HG02610 (cell line): ENCODE data around the gene TINAGL1.

Source experiments
- ATAC-seq: cut with Tn5 transposase; IDR thresholded peaks from one replicate; pipeline ENCODE4 v1.9.1; 2021; ENCODE audit warnings: mild to moderate bottlenecking, moderate library complexity; ENCODE audit not compliant: unreplicated experiment

TINAGL1 gene, protein sequence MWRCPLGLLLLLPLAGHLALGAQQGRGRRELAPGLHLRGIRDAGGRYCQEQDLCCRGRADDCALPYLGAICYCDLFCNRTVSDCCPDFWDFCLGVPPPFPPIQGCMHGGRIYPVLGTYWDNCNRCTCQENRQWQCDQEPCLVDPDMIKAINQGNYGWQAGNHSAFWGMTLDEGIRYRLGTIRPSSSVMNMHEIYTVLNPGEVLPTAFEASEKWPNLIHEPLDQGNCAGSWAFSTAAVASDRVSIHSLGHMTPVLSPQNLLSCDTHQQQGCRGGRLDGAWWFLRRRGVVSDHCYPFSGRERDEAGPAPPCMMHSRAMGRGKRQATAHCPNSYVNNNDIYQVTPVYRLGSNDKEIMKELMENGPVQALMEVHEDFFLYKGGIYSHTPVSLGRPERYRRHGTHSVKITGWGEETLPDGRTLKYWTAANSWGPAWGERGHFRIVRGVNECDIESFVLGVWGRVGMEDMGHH

DNA sequence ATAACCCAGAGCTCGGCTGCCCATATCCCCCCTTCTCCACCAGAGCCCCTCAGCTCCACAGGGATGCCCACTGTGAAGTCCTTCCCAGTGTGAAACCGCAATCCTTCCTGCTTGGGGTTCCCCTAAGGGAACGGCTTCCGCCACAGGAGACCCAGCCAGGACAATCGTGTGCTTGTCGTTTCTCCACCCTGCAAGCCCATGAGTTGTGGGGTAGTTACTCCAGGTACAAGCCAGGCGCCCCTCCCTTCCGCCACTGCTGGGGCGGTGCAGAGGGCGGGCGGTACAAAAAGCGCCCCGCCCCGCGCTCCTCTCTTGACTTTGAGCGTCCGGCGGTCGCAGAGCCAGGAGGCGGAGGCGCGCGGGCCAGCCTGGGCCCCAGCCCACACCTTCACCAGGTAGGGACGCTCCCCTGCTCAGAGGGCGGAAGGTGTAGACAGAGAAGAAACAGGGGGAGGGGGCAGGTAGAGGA, at the start of gene TINAGL1:
TINAGL1 (plus strand) TSS at position 315 of the 469 bp plus-strand sequence. CDS start 634 bp downstream, outside the sequence.
- no peak for ATAC-seq

DNA sequence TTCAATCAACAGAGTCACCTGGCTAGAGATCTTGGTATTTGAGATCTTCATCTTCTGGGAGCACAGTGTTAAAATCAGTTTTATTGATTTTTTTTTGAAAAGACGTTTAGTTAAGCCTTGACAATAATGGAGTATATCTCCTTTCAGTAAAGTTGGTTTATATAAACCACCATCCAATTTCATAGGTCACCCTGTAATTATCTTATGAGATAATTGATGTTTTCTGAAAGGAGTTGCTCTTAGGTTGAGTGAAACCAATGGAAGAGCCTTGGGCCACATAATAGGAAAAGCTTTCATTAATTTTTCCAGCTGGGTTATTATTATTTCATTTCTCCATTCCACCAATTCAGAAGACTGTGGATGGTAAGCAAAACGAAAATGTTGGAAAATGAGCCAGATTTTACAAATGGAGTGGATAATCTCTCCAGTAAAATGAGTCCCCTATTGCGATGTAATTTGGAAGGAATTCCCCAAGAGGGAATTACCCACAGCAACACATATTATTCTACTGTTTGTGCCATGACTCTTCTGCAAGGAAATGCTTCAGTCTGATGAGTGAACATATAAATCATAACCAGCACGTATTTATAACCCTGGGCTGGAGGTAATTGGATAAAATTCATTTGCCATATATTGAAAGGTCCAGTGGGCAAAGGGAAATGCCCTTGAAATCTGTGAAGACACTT, 46.2 kb upstream of the TINAGL1 start:
- no peak for ATAC-seq

DNA sequence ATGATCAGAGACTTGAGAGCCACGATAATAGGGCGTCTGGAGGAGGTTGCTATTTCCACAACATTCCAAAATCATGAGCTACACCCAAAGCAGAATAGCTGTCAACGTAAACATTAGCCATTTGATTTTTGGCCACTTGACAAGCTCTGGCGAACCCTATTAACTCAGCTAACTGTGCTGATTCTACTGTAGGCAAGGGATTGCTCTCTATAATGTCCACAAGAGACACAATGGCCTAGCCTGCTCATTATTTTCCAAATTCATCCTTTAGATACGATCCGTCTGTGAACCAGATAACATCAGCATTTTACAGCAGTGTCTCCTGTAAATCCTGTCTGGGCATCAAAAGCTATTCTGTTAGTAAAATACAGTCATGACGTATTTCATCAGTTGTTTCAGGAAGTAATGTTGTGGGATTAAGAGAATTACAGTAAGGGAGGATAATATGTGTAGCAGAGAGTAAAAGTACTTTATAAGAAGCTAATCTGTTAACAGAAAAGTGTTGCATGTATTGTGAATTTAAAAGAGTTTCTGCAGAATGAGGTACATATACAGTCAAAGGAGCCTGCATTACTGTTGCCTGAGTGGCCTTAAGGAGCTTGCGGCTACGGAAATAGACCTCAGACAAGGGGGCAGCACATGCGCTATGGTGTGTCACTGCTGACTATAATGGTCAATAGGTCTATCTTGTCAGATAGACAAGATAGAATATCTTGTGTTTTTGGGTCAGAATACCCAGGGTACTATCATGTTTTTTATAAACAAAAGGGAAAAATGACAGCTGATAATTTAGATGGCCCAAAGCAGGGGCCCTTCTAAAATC, 44.9 kb upstream of the TINAGL1 start:
- no peak for ATAC-seq

DNA sequence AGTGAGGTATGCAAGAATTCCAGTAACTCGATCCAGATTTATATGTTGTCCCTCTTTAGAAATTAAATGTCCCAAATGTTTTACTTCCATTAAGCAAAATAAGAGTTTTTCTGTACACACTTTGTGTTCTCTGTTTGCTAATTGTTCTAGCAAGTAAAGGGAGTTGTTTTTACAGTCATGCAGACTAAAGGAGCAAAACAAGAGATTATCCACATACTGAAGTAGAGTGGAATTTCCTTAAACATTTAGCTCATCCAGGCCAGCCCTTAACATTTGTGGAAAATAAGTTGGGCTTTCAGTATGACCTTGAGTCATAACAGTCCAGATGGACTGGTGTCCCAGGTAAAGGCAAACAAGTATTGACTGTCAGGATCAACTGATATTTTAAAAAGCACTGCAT, 44.1 kb upstream of the TINAGL1 start:
- no peak for ATAC-seq

DNA sequence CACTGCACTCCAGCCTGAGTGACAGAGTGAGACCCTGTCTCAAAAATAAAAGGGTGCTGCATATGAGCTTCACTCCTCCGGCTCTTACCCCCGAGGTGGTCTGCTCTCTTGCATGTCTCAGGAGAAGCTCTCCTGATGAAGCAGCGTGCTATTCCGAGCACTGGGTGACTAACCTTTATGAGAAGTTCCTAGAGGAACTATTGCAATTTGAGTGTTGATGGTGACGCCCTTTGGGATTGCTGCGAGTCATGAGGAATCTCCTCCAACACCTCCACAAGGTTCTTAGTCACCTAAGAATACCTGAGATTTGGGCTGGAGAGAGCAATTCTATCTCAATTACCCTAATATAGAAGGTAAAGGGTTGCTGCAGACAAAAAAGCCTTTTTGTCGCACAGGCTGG, 40.8 kb upstream of the TINAGL1 start:
- no peak for ATAC-seq

DNA sequence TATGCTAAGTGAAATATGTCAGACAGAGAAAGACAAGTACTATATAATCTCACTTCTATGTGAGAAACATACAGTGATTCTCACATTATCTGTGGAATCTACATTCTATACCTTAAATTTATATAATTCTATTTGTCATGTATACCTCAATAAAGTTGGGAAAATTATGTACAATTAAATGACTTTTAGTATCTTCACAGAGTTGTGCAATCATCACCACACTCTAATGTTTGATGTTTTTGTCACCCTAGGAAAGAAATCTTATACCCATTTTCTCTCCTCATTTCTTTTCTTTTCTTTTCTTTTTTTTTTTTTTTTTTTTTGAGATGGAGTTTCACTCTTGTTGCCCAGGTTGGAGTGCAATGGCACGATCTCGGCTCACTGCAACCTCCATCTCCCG, 37.0 kb upstream of the TINAGL1 start:
- ATAC-seq, result no peak

DNA sequence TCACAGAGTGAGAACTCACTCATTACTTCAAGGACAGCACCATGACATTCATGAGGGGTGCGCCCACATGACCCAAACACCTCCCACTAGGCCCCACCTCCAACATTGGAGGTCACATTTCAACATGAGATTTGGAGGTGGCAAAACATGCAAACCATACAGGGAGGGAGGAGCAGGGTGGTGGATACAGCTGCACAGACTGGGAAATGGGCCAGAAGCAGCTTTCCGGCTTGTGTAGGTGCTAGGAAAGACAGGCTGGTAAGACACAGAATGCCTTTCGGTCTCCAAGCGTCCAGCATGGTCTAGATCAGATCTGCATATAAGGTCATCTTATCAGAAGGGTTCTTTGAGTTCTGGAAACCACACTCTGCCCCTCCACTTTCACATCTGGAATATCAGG, 35.1 kb upstream of the TINAGL1 start:
- ATAC-seq, result no peak

DNA sequence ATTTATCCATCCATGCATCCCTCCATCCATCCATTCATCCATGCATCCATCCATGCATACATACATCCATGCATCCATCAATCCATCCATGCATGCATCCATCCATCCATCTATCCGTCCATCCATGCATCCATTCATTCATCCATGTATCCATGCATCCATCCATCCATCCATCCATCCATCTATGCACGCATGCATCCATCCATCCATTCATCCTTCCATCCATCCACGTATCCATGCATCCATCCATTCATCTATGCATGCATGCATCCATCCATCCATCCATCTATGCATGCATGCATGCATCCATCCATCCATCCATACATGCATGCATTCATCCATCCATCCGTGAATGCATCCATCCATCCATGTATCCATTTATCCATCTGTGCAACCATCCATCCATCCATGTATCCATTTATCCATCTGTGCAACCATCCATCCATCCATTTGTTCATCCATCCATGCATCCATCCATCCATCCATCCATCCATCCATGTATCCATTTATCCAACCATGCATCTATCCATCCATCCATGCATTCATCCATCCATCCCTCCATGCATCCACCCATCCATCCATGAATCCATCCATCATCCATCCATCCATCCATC, 30.3 kb upstream of the TINAGL1 start:
- ATAC-seq, result no peak

DNA sequence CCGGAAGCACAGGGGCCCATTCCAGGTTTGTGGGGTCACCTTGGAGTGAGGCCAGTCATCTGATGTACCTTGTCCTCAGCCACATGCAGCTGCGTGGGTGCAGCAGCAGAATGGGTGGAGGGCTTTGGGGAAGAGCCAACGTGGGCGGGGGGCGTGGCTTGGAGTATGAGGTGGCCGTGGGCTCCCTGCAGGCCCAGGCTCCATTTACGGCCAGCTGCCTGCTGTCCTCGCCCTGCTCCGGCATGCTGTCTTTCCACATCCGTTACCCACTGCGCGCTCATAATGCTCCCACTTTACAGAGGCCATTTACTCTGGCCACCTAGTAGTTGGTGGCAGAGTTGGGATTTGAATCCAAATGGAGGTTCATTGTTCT, 27.8 kb upstream of the TINAGL1 start:
- ATAC-seq, result no peak

DNA sequence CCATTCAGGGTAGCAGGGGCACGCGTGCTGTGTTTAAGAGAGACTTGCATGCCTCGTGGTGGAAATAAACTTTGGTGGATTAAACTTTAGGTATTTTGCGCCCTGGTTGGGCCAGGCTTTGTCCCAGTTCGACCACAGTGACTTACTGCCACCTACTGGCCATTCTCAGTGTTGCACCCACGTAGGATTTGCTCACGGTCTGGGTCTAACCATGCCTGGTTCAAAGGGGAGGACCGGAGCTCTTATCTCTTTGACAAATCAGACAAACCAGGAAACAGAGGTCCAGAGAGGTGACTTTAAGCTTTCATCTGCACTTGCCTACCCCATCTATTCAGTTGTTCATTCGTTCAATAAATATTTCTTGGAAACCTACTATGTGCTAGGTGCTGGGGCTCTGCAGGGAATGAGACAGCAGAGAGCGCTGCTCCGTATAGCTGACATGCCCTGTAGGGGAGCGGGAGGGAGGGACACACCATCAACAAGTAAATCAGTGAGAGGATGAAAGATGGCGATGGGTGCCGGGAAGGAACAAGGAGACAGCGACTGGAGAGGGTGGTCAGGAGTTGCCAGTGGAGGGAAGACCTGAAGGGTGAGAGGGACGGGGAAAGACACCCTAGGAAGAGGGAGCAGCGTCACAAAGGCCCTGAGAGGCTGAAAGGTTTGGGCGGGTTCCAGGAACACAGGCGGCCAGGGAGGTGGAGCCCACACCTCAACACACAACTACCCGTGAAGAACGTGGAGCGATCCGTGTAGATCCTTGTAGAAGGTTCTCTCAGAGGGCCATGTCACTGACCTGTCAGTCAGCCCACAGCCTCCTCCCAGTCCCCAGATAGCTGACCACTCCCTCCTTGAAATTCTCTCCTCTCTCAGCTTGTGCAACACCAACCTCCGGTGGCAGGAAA, 27.2 kb upstream of the TINAGL1 start:
- peak; percentile 61 for ATAC-seq

DNA sequence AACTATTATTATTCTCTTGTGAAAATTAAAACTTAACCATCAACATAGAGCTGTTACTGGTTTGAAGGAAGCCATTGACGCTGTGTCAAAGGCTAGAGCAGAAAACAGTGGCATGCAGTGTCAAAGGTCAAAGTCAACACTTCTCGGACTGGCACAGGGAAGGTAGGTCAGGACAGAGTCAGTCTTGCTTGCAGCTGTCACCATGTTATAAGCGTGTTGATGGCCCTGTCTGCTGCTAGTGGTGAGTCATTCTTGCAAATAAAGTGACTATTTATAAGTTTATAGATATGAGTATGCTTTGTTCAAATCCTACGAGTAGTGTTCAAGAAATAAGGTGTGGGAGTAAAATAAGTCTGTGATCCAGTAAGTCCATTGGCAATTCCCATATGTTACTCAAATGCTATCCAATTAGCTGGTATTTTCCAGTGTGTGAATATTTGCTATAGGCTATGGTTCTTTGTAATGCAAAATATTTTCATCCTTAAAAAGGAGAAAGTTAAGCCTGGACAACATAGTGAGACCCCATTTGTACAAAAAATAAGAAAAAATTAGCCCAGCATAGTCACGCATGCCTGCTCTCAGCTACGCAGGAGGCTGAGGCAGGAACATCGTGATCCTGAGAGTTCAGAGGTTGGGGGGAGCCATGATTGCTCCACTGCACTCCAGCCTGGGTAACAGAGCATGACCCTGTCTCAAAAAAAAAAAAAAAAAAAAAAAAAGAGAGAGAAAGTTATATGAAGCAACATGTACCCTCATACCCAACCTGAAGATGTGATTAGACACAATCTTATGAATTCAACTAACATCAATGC, 26.3 kb upstream of the TINAGL1 start:
- ATAC-seq, result peak; percentile 70

DNA sequence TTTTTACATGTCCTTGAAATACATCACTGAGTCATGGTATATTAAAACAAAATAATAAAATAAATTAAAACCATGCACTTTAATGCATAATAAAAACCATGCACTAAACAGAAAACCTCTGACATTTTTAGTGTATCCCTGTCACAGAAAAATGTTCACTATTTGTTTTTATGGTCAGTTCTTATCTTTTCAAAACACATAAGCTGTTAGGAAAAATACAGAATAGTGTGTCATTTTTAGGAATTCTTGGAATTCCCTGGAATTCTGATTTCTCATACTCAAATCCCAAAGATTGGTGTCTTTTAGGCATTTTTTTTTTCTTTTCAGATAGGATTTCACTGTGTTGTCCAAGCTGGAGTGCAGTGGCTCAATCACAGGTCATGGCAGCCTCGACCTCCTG, 25.1 kb upstream of the TINAGL1 start:
- no peak for ATAC-seq

DNA sequence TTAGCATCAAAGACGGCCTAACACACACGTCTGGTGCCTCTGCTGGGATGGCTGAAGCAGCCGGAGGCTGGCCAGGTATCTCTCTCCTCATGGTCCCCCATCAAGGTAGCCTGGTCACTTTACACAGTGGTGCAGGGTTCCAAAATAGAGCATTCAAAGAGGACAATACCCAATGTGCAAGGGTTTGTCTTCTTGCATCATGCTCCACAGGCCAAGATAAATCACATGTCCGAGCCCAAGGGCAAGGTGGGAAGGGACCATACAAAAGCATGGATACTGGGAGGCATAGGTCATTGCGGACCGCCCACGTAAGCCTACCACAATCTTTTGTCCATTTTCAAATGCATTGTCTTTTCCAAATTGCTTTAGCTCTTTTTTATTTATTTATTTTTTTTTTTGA, 23.8 kb upstream of the TINAGL1 start:
- ATAC-seq, result no peak

DNA sequence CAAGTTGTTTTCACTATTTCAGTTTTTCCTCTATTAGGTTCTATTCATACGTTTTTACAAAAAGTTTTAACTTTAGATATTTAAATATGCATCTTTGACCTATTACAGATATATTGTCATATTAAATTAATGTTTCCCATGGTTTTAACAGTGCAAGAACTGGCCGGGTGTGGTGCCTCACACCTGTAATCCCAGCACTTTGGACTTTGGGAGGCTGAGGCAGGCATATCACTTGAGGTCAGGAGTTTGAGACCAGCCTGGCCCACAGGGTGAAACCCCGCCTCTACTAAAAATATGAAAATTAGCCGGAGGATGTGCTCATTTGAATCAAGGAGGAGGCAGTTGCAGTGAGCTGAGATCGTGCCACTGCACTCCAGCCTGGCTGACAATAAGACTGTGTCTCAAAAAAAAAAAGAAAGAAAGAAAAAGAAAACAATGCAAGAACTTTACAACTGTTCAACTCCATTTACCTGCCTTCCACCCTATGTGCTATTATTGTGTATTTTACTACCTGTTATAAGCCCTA, 19.8 kb upstream of the TINAGL1 start:
- ATAC-seq, result no peak

DNA sequence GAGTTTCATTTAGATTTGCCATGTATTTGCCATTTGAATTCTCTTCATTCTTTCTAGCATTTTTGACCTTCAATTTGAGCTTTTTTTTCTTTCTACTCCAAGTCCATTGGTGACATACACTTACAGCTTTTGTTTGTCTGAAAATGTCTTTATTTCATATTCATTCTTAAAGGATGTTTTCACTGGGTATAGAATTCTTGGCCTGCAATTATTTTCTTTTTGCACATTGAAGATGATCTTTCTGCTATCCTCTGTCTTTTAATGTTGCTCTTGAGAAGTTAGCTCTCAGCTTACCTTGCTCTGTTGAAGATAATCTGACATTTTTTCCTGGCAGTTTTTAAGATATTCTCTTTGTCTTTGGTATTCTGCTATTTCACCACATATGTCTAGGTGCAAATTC, 16.6 kb upstream of the TINAGL1 start:
- ATAC-seq, result no peak

DNA sequence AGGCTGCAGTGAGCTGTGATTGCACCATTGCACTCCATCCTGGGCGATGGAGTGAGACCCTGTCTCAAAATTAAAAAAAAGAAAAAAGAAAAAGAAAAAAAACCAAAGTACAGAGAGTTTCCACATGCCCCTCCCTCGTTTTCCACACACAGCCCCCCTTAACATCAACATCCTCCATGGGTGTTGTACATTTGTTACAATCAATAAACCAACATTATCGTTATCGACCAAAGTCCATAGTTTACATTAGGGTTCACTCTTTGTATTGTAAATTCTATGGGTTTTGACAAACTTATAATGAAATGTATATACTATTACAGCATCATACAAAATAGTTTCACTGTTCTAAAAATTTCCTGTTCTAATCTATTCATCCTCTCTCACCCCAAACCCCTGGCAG, 15.9 kb upstream of the TINAGL1 start:
- no peak for ATAC-seq

DNA sequence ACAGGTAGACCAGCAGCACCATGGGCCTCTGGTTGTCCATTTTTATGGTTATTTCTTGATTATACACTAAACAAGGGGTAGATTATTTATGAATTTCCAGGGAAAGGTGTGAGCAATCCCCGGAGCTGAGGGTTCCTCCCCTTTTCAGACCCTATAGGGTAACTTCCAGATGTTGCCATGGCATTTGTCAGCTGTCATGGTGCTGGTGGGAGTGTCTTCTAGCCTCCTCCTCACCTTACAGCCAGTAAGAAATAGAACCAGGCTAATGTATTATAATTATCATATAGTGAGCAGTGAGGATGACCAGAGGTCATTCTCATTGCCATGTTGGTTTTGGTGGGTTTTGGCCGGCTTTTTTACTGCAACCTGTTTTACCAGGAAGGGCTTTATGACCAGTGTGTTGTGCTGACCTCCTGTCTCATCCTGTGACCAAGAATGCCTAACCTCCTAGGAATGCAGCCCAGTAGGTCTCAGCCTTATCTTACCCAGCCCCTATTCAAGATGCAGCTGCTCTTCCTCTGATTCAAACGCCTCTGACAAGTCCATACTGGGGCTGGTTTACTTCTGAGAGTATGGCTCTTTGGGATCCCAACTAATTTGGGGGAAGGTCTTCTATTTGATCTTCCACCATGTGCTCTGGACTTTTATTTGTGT, 13.5 kb upstream of the TINAGL1 start:
- no peak for ATAC-seq

DNA sequence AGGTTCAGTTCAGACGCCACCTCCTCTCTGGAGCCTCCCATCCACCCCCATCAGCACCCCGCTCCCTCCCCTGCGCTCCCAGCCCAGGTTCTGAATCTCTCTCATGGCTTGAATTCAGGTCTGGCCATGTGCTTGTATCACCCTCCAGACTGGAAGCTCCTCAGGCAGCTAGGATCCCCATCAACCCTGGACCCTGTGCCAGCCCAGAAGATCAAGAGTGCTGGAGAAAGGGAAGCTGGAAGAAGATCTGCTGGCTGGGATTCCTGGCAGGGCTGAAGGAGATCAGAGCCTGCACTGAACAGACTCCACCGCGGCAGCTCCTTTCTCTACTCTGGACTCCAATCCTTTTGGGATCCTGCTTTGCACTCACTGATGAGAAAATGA, 11.7 kb upstream of the TINAGL1 start:
- ATAC-seq, result no peak
